Measurements from ENCODE around the gene MRPL53.

Gene MRPL53

GRCh38 chr2:74428675-74429074 is 43.8 kb downstream of the MRPL53 start:
- DNase-seq = no peak

GRCh38 chr2:74427551-74427950 is 44.9 kb downstream of the MRPL53 start:
- no peak for DNase-seq

GRCh38 chr2:74426181-74426758 is 46.2 kb downstream of the MRPL53 start:
- DNase-seq = no peak

- DNase-seq = no peak
These were observed 47.0 kb downstream of the MRPL53 start for GRCh38 chr2:74425523-74425922.

- no peak for DNase-seq
These were observed 47.5 kb downstream of the MRPL53 start for GRCh38 chr2:74424995-74425406.

- no peak for DNase-seq
These were observed 48.1 kb downstream of the MRPL53 start for GRCh38 chr2:74424139-74424992.

- DNase-seq = no peak
These were observed 49.0 kb downstream of the MRPL53 start for GRCh38 chr2:74423231-74424095.

Data from right kidney (tissue), 1 donor.